Measurements from ENCODE around the gene LIMA1. TPM values are rescaled to one million over a fixed set of nuclear protein-coding genes. Genes with fewer than 3 reads are reported as not detected.
"Not testable (repeated sequence)": the region's sequence is repeated elsewhere in the genome, so short reads cannot be mapped to it uniquely, and the experiment has no call there.

LIMA1 gene
- total RNA-seq, 4 donors from 2014 or later: 151 to 259 (median 243) TPM

DNA sequence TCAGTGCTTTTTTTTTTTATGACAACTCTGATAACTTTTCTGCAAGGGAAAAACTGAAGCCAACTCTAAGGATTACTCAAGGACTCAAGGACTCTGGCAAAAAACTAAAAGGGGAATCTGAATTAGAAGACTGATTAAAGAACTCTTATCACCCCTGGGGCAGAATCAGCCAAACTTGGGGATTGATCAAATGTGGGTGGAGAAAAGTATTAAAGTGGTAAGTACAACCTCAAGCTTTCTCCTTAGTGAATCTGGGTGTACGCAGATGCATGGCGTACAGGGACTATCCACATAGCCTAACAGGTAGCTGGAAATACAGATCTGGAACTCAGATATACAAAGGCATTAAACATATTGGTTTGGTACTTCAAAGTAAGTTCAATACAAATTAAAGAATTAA lies 7.3 kb downstream of the LIMA1 start:
- TF ChIP-seq POLR2AphosphoS5 (IDR thresholded peaks at IDR 0.05) (no peak), POLR2A (IDR thresholded peaks at IDR 0.05) (no peak)
- peaks cover 0 to 85% (median 43%) of the 10 kb centered on the region in 4 donors for H3K4me1 ChIP-seq
- H3K4me3 ChIP-seq: no peak overlapping the region
- peak overlapping the region; percentile 81 to 86 (median 84) for H3K27ac ChIP-seq
- no peaks in the 10 kb centered on the region for H3K27me3 ChIP-seq
- H3K36me3 ChIP-seq: no peaks in the 10 kb centered on the region
- in situ Hi-C loops (cut with MboI; ENCODE audit: low pct_ligation_motif_present in 1 of 4, low pct_unique_long_range_greater_than_20kb in 1 of 4, low sequenced_read_pairs in 3 of 4): no loop called here
- no peak for DNase-seq
- intact Hi-C loops (cut with DNase I; ENCODE audit: low total_unique reads): no loop called here
- H3K9me3 ChIP-seq: no peaks in the 10 kb centered on the region
- WGBS, 2 donors (ENCODE audit: low coverage in 1 of 2): 63 to 71% methylated on average over 2 of the region's 2 CpGs

DNA sequence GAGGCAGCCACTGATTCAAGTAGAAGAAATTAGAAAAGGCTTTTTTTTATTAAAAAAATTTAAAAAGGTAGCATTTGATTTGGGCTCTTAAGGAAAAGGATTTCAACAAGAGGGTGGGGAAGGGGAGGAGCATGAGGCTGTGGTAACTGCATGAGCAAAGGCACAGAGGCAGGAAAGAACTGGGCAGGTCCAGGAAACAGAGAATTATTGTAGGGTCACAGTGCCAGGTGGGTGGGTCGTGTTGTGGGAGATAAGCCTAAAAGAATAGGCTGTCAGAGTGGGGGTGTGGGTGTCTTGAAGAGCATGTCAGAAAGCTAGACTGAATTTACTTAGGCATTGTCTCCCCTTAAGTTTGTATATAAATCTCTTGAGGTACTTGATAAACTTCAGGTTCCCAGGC lies 7.8 kb downstream of the LIMA1 start:
- H3K36me3 ChIP-seq: no peaks in the 10 kb centered on the region
- 26% methylated on average over 1 of the region's 1 CpG; no CpG with 5 or more reads in 1 of the 2 donors for WGBS, 2 donors (ENCODE audit: low coverage in 1 of 2)
- DNase-seq: peak; percentile 86
- H3K27me3 ChIP-seq: no peaks in the 10 kb centered on the region
- no peaks in the 10 kb centered on the region for H3K9me3 ChIP-seq
- in situ Hi-C loops (cut with MboI; ENCODE audit: low pct_ligation_motif_present in 1 of 4, low pct_unique_long_range_greater_than_20kb in 1 of 4, low sequenced_read_pairs in 3 of 4): no loop called here
- TF ChIP-seq POLR2AphosphoS5 (IDR thresholded peaks at IDR 0.05): peak; percentile 10 to 66 (median 23)
- peak; percentile 42 for TF ChIP-seq POLR2A (IDR thresholded peaks at IDR 0.05)
- TF ChIP-seq, protein P1, sequence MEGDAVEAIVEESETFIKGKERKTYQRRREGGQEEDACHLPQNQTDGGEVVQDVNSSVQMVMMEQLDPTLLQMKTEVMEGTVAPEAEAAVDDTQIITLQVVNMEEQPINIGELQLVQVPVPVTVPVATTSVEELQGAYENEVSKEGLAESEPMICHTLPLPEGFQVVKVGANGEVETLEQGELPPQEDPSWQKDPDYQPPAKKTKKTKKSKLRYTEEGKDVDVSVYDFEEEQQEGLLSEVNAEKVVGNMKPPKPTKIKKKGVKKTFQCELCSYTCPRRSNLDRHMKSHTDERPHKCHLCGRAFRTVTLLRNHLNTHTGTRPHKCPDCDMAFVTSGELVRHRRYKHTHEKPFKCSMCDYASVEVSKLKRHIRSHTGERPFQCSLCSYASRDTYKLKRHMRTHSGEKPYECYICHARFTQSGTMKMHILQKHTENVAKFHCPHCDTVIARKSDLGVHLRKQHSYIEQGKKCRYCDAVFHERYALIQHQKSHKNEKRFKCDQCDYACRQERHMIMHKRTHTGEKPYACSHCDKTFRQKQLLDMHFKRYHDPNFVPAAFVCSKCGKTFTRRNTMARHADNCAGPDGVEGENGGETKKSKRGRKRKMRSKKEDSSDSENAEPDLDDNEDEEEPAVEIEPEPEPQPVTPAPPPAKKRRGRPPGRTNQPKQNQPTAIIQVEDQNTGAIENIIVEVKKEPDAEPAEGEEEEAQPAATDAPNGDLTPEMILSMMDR (IDR thresholded peaks at IDR 0.05): no peak
- H3K27ac ChIP-seq: peak overlapping the region; percentile 81 to 86 (median 84)
- intact Hi-C loops (cut with DNase I; ENCODE audit: low total_unique reads): no loop called here
- no peak overlapping the region for H3K4me3 ChIP-seq
- H3K4me1 ChIP-seq: peaks cover 0 to 87% (median 42%) of the 10 kb centered on the region in 4 donors

DNA sequence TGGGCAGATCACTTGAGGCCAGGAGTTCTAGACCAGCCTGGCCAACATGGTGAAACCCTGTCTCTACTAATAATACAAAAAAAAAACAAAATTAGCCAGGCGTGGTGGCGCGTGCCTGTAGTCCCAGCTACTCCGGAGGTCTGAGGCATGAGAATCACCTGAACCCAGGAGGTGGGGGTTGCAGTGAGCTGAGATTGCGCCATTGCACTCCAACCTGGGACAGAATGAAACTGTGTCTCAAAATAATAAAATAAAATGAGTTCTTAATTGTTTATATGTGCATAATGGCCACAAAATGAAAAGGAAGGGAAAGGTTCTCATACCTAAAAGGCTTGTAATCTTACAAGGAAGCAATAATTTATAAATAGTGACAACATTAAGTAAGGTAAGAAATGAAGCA lies 8.2 kb downstream of the LIMA1 start:
- WGBS, 2 donors (ENCODE audit: low coverage in 1 of 2): 67% methylated on average over 5 of the region's 5 CpGs; no CpG with 5 or more reads in 1 of the 2 donors
- DNase-seq; in situ Hi-C loops (cut with MboI; ENCODE audit: low pct_ligation_motif_present in 1 of 4, low pct_unique_long_range_greater_than_20kb in 1 of 4, low sequenced_read_pairs in 3 of 4): not testable (repeated sequence)

DNA sequence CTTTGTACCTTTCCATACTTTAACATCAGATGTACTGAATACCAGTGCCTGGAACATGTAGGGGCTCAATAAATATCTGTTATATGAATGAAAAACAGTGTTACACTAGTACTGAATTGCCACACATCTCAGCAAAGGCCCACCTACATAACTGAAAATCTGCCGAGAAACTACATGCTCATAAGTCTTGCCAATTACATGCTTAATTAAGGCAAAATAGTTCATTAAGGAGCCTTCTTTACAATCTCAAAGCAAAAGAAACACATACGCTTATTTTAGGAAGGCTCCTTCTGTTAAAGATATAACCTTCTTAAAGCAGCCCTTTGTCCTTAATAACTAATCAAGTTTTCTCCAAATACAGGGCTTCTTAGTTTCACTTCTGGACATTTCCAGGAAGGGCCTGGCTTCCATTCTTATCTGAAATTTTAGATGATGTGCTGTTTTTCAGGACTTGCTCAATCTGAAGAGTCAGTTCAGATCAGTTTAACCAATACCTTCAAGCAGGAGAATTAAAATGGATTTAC lies 11.5 kb downstream of the LIMA1 start:
- TF ChIP-seq POLR2AphosphoS5 (IDR thresholded peaks at IDR 0.05): no peak
- TF ChIP-seq, protein P1 (IDR thresholded peaks at IDR 0.05): no peak
- no peak for TF ChIP-seq POLR2A (IDR thresholded peaks at IDR 0.05)
- no peak for TF ChIP-seq EP300 (IDR thresholded peaks at IDR 0.05; ENCODE audit: low read depth)
- Histone ChIP-seq H3K27me3 (no peaks in the 10 kb centered on the region), H3K4me3 (peak overlapping the region in 1 of 4 donors; percentile 27), H3K9me3 (no peaks in the 10 kb centered on the region), H3K36me3 (no peaks in the 10 kb centered on the region), H3K27ac (peak overlapping the region; percentile 65 to 86 (median 67)), H3K4me1 (peaks cover 0 to 59% (median 33%) of the 10 kb centered on the region in 4 donors)
- intact Hi-C loops (cut with DNase I; ENCODE audit: low total_unique reads): no loop called here
- in situ Hi-C loops (cut with MboI; ENCODE audit: low pct_ligation_motif_present in 1 of 4, low pct_unique_long_range_greater_than_20kb in 1 of 4, low sequenced_read_pairs in 3 of 4): no loop called here
- DNase-seq: no peak
- 52 to 57% methylated on average over 2 of the region's 2 CpGs for WGBS, 2 donors (ENCODE audit: low coverage in 1 of 2)

More for the DNA sequence above, 8.2 kb downstream of the LIMA1 start:
- H3K9me3 ChIP-seq; H3K36me3 ChIP-seq; H3K27me3 ChIP-seq; intact Hi-C loops (cut with DNase I; ENCODE audit: low total_unique reads); H3K4me3 ChIP-seq: not testable (repeated sequence)
- Histone ChIP-seq H3K4me1 (peaks cover 0 to 87% (median 42%) of the 10 kb centered on the region in 4 donors), H3K27ac (peak overlapping the region; percentile 81 to 86 (median 84))

DNA sequence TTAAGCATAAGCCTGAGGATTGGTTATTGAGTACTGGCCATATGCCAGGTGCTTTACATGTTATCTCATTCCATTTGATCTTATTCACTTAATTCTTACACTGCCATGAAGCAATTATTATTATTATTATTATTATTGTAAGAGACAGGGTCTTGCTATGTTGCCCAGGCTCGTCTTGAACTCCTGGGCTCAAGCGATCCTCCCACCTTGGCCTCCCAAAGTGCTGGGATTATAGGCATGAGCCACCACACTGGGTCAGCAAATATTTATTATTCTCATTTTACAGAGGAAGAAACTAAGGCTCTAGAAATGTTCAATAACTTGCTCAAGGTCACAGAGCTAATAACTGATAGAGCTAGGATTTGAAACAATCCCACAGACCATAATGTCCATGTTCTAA lies 14.8 kb downstream of the LIMA1 start:
- Histone ChIP-seq H3K36me3 (no peaks in the 10 kb centered on the region), H3K9me3 (no peaks in the 10 kb centered on the region), H3K4me3 (no peak overlapping the region), H3K27ac (no peak overlapping the region), H3K27me3 (no peaks in the 10 kb centered on the region), H3K4me1 (peaks cover 0 to 26% (median 11%) of the 10 kb centered on the region in 4 donors)
- intact Hi-C loops (cut with DNase I; ENCODE audit: low total_unique reads): no loop called here
- DNase-seq: no peak
- in situ Hi-C loops (cut with MboI; ENCODE audit: low pct_ligation_motif_present in 1 of 4, low pct_unique_long_range_greater_than_20kb in 1 of 4, low sequenced_read_pairs in 3 of 4): no loop called here
- WGBS, 2 donors (ENCODE audit: low coverage in 1 of 2): 96% methylated on average over 2 of the region's 2 CpGs; no CpG with 5 or more reads in 1 of the 2 donors
- no peak for TF ChIP-seq POLR2AphosphoS5 (IDR thresholded peaks at IDR 0.05)
- no peak for TF ChIP-seq EP300 (IDR thresholded peaks at IDR 0.05; ENCODE audit: low read depth)
- no peak for TF ChIP-seq POLR2A (IDR thresholded peaks at IDR 0.05)
- TF ChIP-seq, protein P1 (IDR thresholded peaks at IDR 0.05): no peak

Measured in transverse colon (tissue), 4 donors.